Tibial artery (tissue), 4 donors: ENCODE data around the gene SART1.

ENCODE experiments used
- DNase-seq, 2 donors: peaks; one replicate each; pipeline ENCODE4 v3.0.0-alpha.2; 2019
- H3K27ac ChIP-seq, 2 donors: fragments of 200-600 bp; sonication (generic) in 1 of 2; 1 replicate in 1 of 2; 2 replicates in 1 of 2; pipeline ENCODE4 v1.5.1; 2018 to 2019; ENCODE audit warnings: mild to moderate bottlenecking in 1 of 2
- H3K27me3 ChIP-seq, 2 donors: fragments of 200-600 bp; sonication (generic) in 1 of 2; one replicate each; pipeline versions ENCODE4 v1.5.1 to v1.6.0; 2016 to 2019
- H3K36me3 ChIP-seq, 3 donors: fragments of 200-600 bp; sonication (generic) in 2 of 3; one replicate each; pipeline ENCODE4 v1.5.1; 2016 to 2019; ENCODE audit warnings: mild to moderate bottlenecking in 2 of 3
- H3K4me1 ChIP-seq, 4 donors: fragments of 200-600 bp; sonication (generic) in 2 of 4; 1 replicate in 3 of 4; 2 replicates in 1 of 4; pipeline ENCODE4 v1.5.1; 2016 to 2019
- H3K4me3 ChIP-seq, 2 donors: fragments of 200-600 bp; sonication (generic) in 1 of 2; 1 replicate in 1 of 2; 2 replicates in 1 of 2; pipeline ENCODE4 v1.5.1; 2018 to 2019; ENCODE audit warnings: mild to moderate bottlenecking in 2 of 2
- H3K9me3 ChIP-seq, 3 donors: fragments of 200-600 bp; sonication (generic) in 1 of 3; one replicate each; pipeline ENCODE4 v1.5.1; 2016 to 2019
- CTCF ChIP-seq, 2 experiments: fragments of 200-600 bp in 1 of 2; fragments of 450-650 bp in 1 of 2; IDR thresholded peaks; one replicate each; pipeline ENCODE4 v1.5.1; 2017 to 2019; ENCODE audit warnings: antibody characterized with exemption in 2 of 2, mild to moderate bottlenecking in 1 of 2, moderate library complexity in 1 of 2
- intact Hi-C: fragments of 100-400 bp; cut with DNase I; formaldehyde crosslinking; loops from one replicate; pipeline ENCODE4 v1.15.0; 2023; ENCODE audit warnings: low total_unique reads

Gene SART1

GRCh38 chr11:66012946-66013761 is 51.6 kb downstream of the SART1 start:
- Histone ChIP-seq H3K27ac (peak overlapping the region; percentile 69 to 96), H3K4me1 (peaks cover 0 to 69% (median 56%) of the 10 kb centered on the region in 4 donors), H3K4me3 (no peak overlapping the region), H3K27me3 (no peaks in the 10 kb centered on the region), H3K9me3 (no peaks in the 10 kb centered on the region), H3K36me3 (no peaks in the 10 kb centered on the region)
- no peak for DNase-seq
- intact Hi-C loops: no loop called here
- TF ChIP-seq CTCF (IDR thresholded peaks at IDR 0.05): no peak

- Histone ChIP-seq H3K4me3 (no peak overlapping the region), H3K27me3 (no peaks in the 10 kb centered on the region), H3K4me1 (peaks cover 0 to 69% (median 56%) of the 10 kb centered on the region in 4 donors), H3K27ac (peak overlapping the region; percentile 69 to 96), H3K36me3 (no peaks in the 10 kb centered on the region), H3K9me3 (no peaks in the 10 kb centered on the region)
- intact Hi-C loops: no loop called here
- TF ChIP-seq CTCF (IDR thresholded peaks at IDR 0.05): no peak
- DNase-seq: no peak
Observed at GRCh38 chr11:66013762-66014100, 52.2 kb downstream of the SART1 start.

DNA sequence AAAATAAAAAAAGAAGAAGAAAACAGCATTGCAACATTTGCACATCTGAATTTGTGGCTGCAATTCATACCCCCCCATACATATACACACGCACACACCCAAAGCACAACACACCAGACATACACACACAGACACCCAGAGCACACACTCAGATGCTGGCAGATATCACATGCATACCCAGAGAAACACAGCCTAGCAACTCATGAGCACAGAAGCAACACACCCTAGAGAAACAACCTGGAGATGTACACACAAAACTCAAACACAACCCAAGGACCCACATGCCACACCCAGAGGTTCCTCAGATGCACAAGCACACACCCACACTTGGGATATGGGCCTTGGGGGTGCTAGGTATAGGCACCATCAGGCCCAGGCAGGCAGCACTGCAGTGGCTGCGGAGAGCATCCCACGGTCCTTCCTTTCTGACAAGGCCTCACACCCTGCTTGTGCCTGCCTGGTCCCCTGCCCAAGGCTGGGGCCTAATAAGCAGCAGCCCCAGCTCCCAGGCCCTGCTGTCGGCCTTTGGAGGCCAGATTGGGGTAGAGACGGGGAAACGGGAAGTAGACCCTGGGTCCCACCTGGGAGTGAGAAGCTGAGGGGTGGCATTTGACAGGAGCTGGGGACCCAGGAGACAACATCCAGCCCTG is 53.4 kb downstream of the SART1 start:
- TF ChIP-seq CTCF (IDR thresholded peaks at IDR 0.05): no peak
- Histone ChIP-seq H3K27me3 (no peaks in the 10 kb centered on the region), H3K36me3 (no peaks in the 10 kb centered on the region), H3K4me3 (no peak overlapping the region), H3K27ac (peak overlapping the region; percentile 89 to 96), H3K4me1 (peaks cover 0 to 69% (median 56%) of the 10 kb centered on the region in 4 donors), H3K9me3 (no peaks in the 10 kb centered on the region)
- no peak for DNase-seq
- intact Hi-C loops: no loop called here

GRCh38 chr11:66015454-66015881 is 53.9 kb downstream of the SART1 start:
- intact Hi-C loops: no loop called here
- H3K4me1 ChIP-seq: peaks cover 0 to 71% (median 56%) of the 10 kb centered on the region in 4 donors
- peak overlapping the region; percentile 89 to 96 for H3K27ac ChIP-seq
- H3K4me3 ChIP-seq: peak overlapping the region; percentile 21 to 31
- no peaks in the 10 kb centered on the region for H3K9me3 ChIP-seq
- no peaks in the 10 kb centered on the region for H3K36me3 ChIP-seq
- DNase-seq: peak; percentile 62 to 95
- no peaks in the 10 kb centered on the region for H3K27me3 ChIP-seq
- TF ChIP-seq CTCF (IDR thresholded peaks at IDR 0.05): no peak

DNA sequence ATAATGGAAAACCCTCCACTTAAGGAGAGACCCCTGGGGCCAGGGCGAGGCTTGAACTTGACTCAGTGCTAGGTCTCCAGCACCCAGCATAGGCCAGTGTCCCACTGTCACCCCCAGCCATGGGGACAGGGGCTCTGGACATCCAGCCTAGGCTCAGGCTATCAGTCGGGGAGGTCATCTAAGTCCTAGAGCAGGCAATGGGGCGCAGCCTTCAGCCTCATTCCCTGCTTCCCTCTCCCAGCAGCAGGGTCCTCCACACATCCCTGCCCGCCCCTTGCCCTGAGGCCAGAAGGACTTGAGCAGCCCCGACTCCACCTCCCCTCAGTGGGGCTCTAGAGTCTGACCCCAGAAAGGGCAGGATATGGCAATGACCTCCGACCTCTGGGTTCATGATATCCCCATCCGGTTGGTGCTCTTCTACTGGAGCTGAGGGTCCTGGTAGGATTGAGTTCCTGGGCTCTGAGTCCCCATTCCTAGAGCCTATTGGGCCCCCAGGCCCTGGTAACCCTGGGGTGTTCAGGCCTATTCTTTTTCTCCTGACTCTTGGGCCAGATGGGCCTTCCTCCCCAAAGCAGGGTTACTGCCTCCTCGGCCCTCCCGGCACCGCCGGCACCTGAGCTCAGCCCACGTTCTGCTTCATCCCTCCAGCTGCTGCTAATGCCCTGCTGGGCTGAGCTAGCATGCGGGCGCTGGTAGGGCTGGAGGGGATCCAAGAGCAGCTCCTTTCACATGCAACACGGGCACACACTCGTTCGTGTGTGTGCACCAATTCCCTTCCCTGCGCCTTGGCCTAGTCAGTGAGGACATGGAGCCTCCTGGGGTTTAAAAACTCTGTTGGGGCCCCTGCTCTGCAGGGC is 54.6 kb downstream of the SART1 start:
- Histone ChIP-seq H3K27me3 (no peaks in the 10 kb centered on the region), H3K4me3 (peak overlapping the region; percentile 21 to 31), H3K36me3 (no peaks in the 10 kb centered on the region), H3K4me1 (peaks cover 0 to 73% (median 61%) of the 10 kb centered on the region in 4 donors), H3K9me3 (no peaks in the 10 kb centered on the region), H3K27ac (peak overlapping the region; percentile 89 to 96)
- peak in 1 of 2 donors; percentile 91 for DNase-seq
- no peak for TF ChIP-seq CTCF (IDR thresholded peaks at IDR 0.05)
- intact Hi-C loops: no loop called here
